Caco-2 (cell line): ENCODE results near the gene COX7A2. TPM values are rescaled to one million over a fixed set of nuclear protein-coding genes. Genes with fewer than 3 reads are reported as not detected.

Source experiments
- BruUV-seq: library from RNA; stranded (reverse); fragments of 400-500 nt; replicated peaks from 2 replicates; lab custom pipeline; 2021; lab: Mats Ljungman, UMichigan
- CTCF ChIA-PET: fragments of 300-600 bp; sonication (Branson Sonifier 250); formaldehyde crosslinking; loops from one replicate; lab custom pipeline; 2022; ENCODE audit warnings: antibody characterized with exemption; lab: Charles Lee
- POLR2A ChIA-PET: fragments of 300-600 bp; sonication (Branson Sonifier 250); formaldehyde crosslinking; loops from one replicate; lab custom pipeline; 2022; ENCODE audit warnings: antibody characterized with exemption; lab: Charles Lee
- DNase-seq, 2 experiments: peaks; one replicate each; pipeline versions ENCODE4 v3.0.0 to v3.0.0-alpha.2; 2020 to 2022
- H3K27me3 ChIP-seq: replicated peaks from 2 replicates; pipeline ENCODE4 v1.6.0; 2011; ENCODE audit warnings: low read length; ENCODE audit not compliant: control insufficient read depth, insufficient read depth
- H3K36me3 ChIP-seq: 2 replicates; pipeline ENCODE4 v1.5.1; 2011; ENCODE audit warnings: low read length; ENCODE audit not compliant: control insufficient read depth, insufficient read depth
- H3K4me1 ChIP-seq: fragments of 250-450 bp; sonication (Bioruptor Pico); 2 replicates; pipeline ENCODE4 v1.5.1; 2020; ENCODE audit warnings: mild to moderate bottlenecking
- H3K4me3 ChIP-seq: 2 replicates; pipeline ENCODE4 v1.5.1; 2011; ENCODE audit warnings: low read depth, mild to moderate bottlenecking, control low read depth, low read length
- H3K9me3 ChIP-seq: fragments of 250-450 bp; sonication (Bioruptor Pico); 2 replicates; pipeline ENCODE4 v1.5.1; 2020; ENCODE audit warnings: mild to moderate bottlenecking, moderate library complexity
- H3K27ac Mint-ChIP-seq: one replicate; pipeline ENCODE4 v1.8.0; 2022; ENCODE audit warnings: mixed read lengths; ENCODE audit not compliant: unreplicated experiment
- H3K27me3 Mint-ChIP-seq: one replicate; pipeline ENCODE4 v1.8.0; 2022; ENCODE audit warnings: mixed read lengths; ENCODE audit not compliant: insufficient read depth, unreplicated experiment
- H3K36me3 Mint-ChIP-seq: one replicate; pipeline ENCODE4 v1.8.0; 2022; ENCODE audit warnings: mild to moderate bottlenecking, mixed read lengths; ENCODE audit not compliant: insufficient read depth, unreplicated experiment
- H3K4me1 Mint-ChIP-seq: one replicate; pipeline ENCODE4 v1.8.0; 2022; ENCODE audit warnings: low read depth, mixed read lengths; ENCODE audit not compliant: unreplicated experiment
- H3K4me3 Mint-ChIP-seq: one replicate; pipeline ENCODE4 v1.8.0; 2022; ENCODE audit warnings: mild to moderate bottlenecking, moderate library complexity, mixed read lengths; ENCODE audit not compliant: unreplicated experiment
- H3K9me3 Mint-ChIP-seq: one replicate; pipeline ENCODE4 v1.8.0; 2022; ENCODE audit warnings: mixed read lengths; ENCODE audit not compliant: unreplicated experiment
- CTCF ChIP-seq, 2 experiments: fragments of 200-600 bp in 1 of 2; IDR thresholded peaks; 1 replicate in 1 of 2; 2 replicates in 1 of 2; pipeline versions ENCODE4 v1.5.1 to v1.8.0; 2011 to 2022; ENCODE audit warnings: antibody characterized with exemption in 1 of 2, control low read depth in 1 of 2, inconsistent platforms in 1 of 2, low read depth in 1 of 2, low read length in 1 of 2, mild to moderate bottlenecking in 1 of 2, moderate library complexity in 1 of 2; ENCODE audit not compliant: insufficient read depth in 1 of 2, severe bottlenecking in 1 of 2, unreplicated experiment in 1 of 2
- intact Hi-C: fragments of 100-400 bp; cut with micrococcal nuclease; formaldehyde crosslinking; loops from one replicate; pipeline ENCODE4 v1.10.0; 2022; ENCODE audit not compliant: unreplicated experiment
- total RNA-seq: library from RNA; stranded (reverse); gene quantifications from 2 replicates; pipeline ENCODE4 v1.2.3, GENCODE V29; 2022

The COX7A2 gene
- total RNA-seq, 1 experiment from 2014 or later: 381 TPM

GRCh38 chr6:75196081-75196687, 47.4 kb downstream of the COX7A2 start:
- H3K4me1 Mint-ChIP-seq: no peaks in the 10 kb centered on the region
- no peak for TF ChIP-seq CTCF (IDR thresholded peaks at IDR 0.05; ENCODE audit: insufficient read depth in 1 of 2, low read depth in 1 of 2, low read length in 1 of 2, severe bottlenecking in 1 of 2, unreplicated experiment in 1 of 2)
- H3K36me3 ChIP-seq: no peaks in the 10 kb centered on the region
- BruUV-seq: no TSS peak
- DNase-seq: no peak
- no peaks in the 10 kb centered on the region for H3K27me3 Mint-ChIP-seq
- no peaks in the 10 kb centered on the region for H3K4me1 ChIP-seq
- intact Hi-C loops: no loop called here
- ChIA-PET CTCF (no interaction called here), POLR2A (no interaction called here)
- H3K9me3 Mint-ChIP-seq: no peaks in the 10 kb centered on the region
- H3K4me3 ChIP-seq: no peak overlapping the region
- H3K27me3 ChIP-seq: no peaks in the 10 kb centered on the region
- H3K4me3 Mint-ChIP-seq: no peak overlapping the region
- H3K36me3 Mint-ChIP-seq: no peaks in the 10 kb centered on the region
- no peak overlapping the region for H3K27ac Mint-ChIP-seq
- H3K9me3 ChIP-seq: no peaks in the 10 kb centered on the region

GRCh38 chr6:75188221-75188925, 55.2 kb downstream of the COX7A2 start:
- Histone ChIP-seq H3K9me3 (peaks cover 7% of the 10 kb centered on the region; the same call in 1 of the 2 replicates), H3K4me3 (no peak overlapping the region), H3K27me3 (no peaks in the 10 kb centered on the region), H3K36me3 (no peaks in the 10 kb centered on the region), H3K4me1 (peaks cover 19% of the 10 kb centered on the region)
- CTCF ChIA-PET: no interaction called here
- no peak overlapping the region for H3K4me3 Mint-ChIP-seq
- intact Hi-C loops: no loop called here
- TF ChIP-seq CTCF (IDR thresholded peaks at IDR 0.05; ENCODE audit: insufficient read depth in 1 of 2, low read depth in 1 of 2, low read length in 1 of 2, severe bottlenecking in 1 of 2, unreplicated experiment in 1 of 2): no peak
- H3K4me1 Mint-ChIP-seq: peaks cover 7% of the 10 kb centered on the region
- BruUV-seq: no TSS peak
- no peaks in the 10 kb centered on the region for H3K27me3 Mint-ChIP-seq
- peaks cover 14% of the 10 kb centered on the region for H3K9me3 Mint-ChIP-seq
- H3K27ac Mint-ChIP-seq: no peak overlapping the region
- peaks cover 22% of the 10 kb centered on the region for H3K36me3 Mint-ChIP-seq
- POLR2A ChIA-PET: no interaction called here
- no peak for DNase-seq

Other genes with a start within 250 kb of the COX7A2 start
- 61.8 and 68.0 TPM in 2 replicates for gene COL12A1, start 37.7 kb downstream of the COX7A2 start, total RNA-seq
- 55.8 and 58.9 TPM in 2 replicates for gene TMEM30A, start 41.0 kb upstream of the COX7A2 start, total RNA-seq
- gene FILIP1, start 250.0 kb upstream of the COX7A2 start, total RNA-seq: 0.07 TPM in 1 of 2 replicates, not detected in the other